Measurements from ENCODE around the gene GABBR2.

- TF ChIP-seq, protein P1, sequence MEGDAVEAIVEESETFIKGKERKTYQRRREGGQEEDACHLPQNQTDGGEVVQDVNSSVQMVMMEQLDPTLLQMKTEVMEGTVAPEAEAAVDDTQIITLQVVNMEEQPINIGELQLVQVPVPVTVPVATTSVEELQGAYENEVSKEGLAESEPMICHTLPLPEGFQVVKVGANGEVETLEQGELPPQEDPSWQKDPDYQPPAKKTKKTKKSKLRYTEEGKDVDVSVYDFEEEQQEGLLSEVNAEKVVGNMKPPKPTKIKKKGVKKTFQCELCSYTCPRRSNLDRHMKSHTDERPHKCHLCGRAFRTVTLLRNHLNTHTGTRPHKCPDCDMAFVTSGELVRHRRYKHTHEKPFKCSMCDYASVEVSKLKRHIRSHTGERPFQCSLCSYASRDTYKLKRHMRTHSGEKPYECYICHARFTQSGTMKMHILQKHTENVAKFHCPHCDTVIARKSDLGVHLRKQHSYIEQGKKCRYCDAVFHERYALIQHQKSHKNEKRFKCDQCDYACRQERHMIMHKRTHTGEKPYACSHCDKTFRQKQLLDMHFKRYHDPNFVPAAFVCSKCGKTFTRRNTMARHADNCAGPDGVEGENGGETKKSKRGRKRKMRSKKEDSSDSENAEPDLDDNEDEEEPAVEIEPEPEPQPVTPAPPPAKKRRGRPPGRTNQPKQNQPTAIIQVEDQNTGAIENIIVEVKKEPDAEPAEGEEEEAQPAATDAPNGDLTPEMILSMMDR (IDR thresholded peaks at IDR 0.05) = no peak
- TF ChIP-seq EZH2 (IDR thresholded peaks at IDR 0.05; ENCODE audit: borderline replicate concordance, insufficient read depth, low read depth, low read length, poor library complexity, severe bottlenecking) = no peak
These were observed 295.7 kb downstream of the GABBR2 start for GRCh38 chr9:98413084-98413483.

Data from B cell (primary cell).